Measurements from ENCODE around the gene SCAPER.
"Not testable (repeated sequence)": the region's sequence is repeated elsewhere in the genome, so short reads cannot be mapped to it uniquely, and the experiment has no call there.

Gene SCAPER

DNA sequence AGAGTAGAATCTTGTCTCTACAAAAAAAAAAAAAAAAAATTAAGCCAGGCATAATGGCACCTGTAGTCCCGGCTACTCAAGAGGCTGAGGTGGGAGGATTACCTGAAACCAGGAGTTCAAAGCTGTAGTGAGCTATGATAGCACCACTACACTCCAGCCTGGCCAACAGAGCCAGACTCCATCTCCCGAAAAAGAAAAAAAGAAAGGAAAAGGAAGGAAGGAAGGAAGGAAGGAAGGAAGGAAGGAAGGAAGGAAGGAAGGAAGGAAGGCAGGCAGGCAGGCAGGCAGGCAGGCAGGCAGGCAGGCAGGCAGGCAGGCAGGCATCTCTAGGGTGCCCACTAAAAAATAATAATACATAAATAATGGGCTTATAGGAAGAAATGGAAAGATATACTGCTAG, 32.1 kb downstream of the SCAPER start:
- H3K27me3 ChIP-seq (ENCODE audit: control insufficient read depth in 1 of 2, insufficient read depth in 2 of 2, low read length in 2 of 2); H3K9me3 ChIP-seq (ENCODE audit: low read length); H3K9ac ChIP-seq (ENCODE audit: low read length); H3K4me1 ChIP-seq (ENCODE audit: insufficient read depth, low read length); H3K27ac ChIP-seq (ENCODE audit: low read depth, low read length); H3K4me3 ChIP-seq (ENCODE audit: low read depth in 1 of 2, low read length in 2 of 2); H3K36me3 ChIP-seq (ENCODE audit: insufficient read depth, low read length): not testable (repeated sequence)

DNA sequence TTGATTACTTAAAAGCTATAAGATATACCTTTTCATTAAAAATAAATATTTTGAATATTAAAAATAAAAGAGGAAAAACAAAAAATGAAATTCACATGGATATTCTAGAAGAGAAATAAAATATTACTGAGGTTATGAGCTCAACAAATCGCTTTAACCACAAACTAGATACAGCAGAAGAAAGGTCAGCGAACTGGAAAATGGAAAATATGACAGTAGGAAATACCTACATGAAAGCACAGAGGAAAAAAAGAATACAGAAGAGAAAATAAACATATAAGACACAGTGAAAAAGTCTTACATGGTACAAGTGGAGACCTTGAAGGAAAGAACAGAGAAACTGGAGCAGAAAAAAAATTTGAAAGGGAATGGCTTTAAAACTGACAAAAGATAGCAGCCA, 33.2 kb downstream of the SCAPER start:
- H3K4me1 ChIP-seq (ENCODE audit: insufficient read depth, low read length) = peaks cover 8% of the 10 kb centered on the region
- H3K9ac ChIP-seq (ENCODE audit: low read length) = no peak overlapping the region
- no peaks in the 10 kb centered on the region for H3K36me3 ChIP-seq (ENCODE audit: insufficient read depth, low read length)
- no peak overlapping the region for H3K4me3 ChIP-seq (ENCODE audit: low read depth in 1 of 2, low read length in 2 of 2)
- H3K27ac ChIP-seq (ENCODE audit: low read depth, low read length) = no peak overlapping the region
- no peaks in the 10 kb centered on the region for H3K9me3 ChIP-seq (ENCODE audit: low read length)
- H3K27me3 ChIP-seq (ENCODE audit: control insufficient read depth in 1 of 2, insufficient read depth in 2 of 2, low read length in 2 of 2) = no peaks in the 10 kb centered on the region

GRCh38 chr15:76868740-76869139, 36.4 kb downstream of the SCAPER start:
- Histone ChIP-seq H3K27me3 (ENCODE audit: control insufficient read depth in 1 of 2, insufficient read depth in 2 of 2, low read length in 2 of 2) (no peaks in the 10 kb centered on the region), H3K36me3 (ENCODE audit: insufficient read depth, low read length) (no peaks in the 10 kb centered on the region), H3K4me3 (ENCODE audit: low read depth in 1 of 2, low read length in 2 of 2) (no peak overlapping the region), H3K27ac (ENCODE audit: low read depth, low read length) (no peak overlapping the region), H3K9ac (ENCODE audit: low read length) (no peak overlapping the region), H3K9me3 (ENCODE audit: low read length) (no peaks in the 10 kb centered on the region), H3K4me1 (ENCODE audit: insufficient read depth, low read length) (peaks cover 13% of the 10 kb centered on the region)

GRCh38 chr15:76866716-76867321, 38.3 kb downstream of the SCAPER start:
- H3K9ac ChIP-seq (ENCODE audit: low read length) = no peak overlapping the region
- no peak overlapping the region for H3K4me3 ChIP-seq (ENCODE audit: low read depth in 1 of 2, low read length in 2 of 2)
- H3K27me3 ChIP-seq (ENCODE audit: control insufficient read depth in 1 of 2, insufficient read depth in 2 of 2, low read length in 2 of 2) = no peaks in the 10 kb centered on the region
- no peaks in the 10 kb centered on the region for H3K36me3 ChIP-seq (ENCODE audit: insufficient read depth, low read length)
- no peaks in the 10 kb centered on the region for H3K9me3 ChIP-seq (ENCODE audit: low read length)
- peaks cover 13% of the 10 kb centered on the region for H3K4me1 ChIP-seq (ENCODE audit: insufficient read depth, low read length)
- H3K27ac ChIP-seq (ENCODE audit: low read depth, low read length) = no peak overlapping the region

DNA sequence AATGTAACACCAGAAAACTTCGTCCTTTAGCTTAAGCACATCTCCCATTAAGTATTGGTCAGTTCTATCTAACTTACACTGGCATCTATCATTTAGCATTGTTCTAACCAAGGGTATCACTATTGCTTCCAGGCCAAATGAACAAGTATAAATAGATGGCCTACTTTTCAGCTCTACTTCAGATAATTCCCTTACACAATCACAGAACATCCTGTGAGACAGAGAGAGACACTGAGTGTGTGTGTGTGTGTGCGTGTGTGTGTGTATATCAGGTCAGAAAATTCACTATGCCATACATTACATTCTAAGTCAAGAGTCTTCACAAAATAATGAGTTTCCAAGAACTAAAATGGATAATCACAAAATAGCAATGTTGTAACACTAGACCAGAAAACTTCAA, 39.1 kb downstream of the SCAPER start:
- H3K4me3 ChIP-seq (ENCODE audit: low read depth in 1 of 2, low read length in 2 of 2) = no peak overlapping the region
- H3K27me3 ChIP-seq (ENCODE audit: control insufficient read depth in 1 of 2, insufficient read depth in 2 of 2, low read length in 2 of 2) = no peaks in the 10 kb centered on the region
- H3K9ac ChIP-seq (ENCODE audit: low read length) = no peak overlapping the region
- H3K9me3 ChIP-seq (ENCODE audit: low read length) = no peaks in the 10 kb centered on the region
- H3K27ac ChIP-seq (ENCODE audit: low read depth, low read length) = no peak overlapping the region
- H3K36me3 ChIP-seq (ENCODE audit: insufficient read depth, low read length) = no peaks in the 10 kb centered on the region
- peaks cover 13% of the 10 kb centered on the region for H3K4me1 ChIP-seq (ENCODE audit: insufficient read depth, low read length)

- no peak overlapping the region for H3K27ac ChIP-seq (ENCODE audit: low read depth, low read length)
These were observed 39.6 kb downstream of the SCAPER start for GRCh38 chr15:76865548-76865991.

DNA sequence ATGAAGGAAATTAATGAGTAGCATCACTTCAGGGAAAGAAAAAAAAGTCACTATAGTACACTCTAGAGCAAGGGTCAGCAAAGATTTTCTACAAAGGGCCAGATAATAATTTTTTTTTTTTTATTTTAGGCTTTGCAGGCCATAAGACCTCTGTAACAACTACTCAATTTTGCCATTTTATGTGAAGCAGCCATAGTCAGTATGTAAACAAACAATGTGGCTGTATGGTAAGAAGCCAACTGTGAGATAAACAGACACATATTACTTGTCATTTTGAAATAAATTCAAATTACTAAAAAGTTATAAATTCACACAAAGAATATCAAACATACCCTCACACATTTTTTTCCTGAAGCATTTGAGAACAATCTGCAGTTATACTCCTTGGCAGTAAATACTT, 40.6 kb downstream of the SCAPER start:
- Histone ChIP-seq H3K4me1 (ENCODE audit: insufficient read depth, low read length) (peaks cover 13% of the 10 kb centered on the region), H3K36me3 (ENCODE audit: insufficient read depth, low read length) (no peaks in the 10 kb centered on the region), H3K4me3 (ENCODE audit: low read depth in 1 of 2, low read length in 2 of 2) (no peak overlapping the region), H3K27ac (ENCODE audit: low read depth, low read length) (no peak overlapping the region), H3K9me3 (ENCODE audit: low read length) (no peaks in the 10 kb centered on the region), H3K9ac (ENCODE audit: low read length) (no peak overlapping the region), H3K27me3 (ENCODE audit: control insufficient read depth in 1 of 2, insufficient read depth in 2 of 2, low read length in 2 of 2) (no peaks in the 10 kb centered on the region)

More at GRCh38 chr15:76865548-76865991, 39.6 kb downstream of the SCAPER start:
- no peaks in the 10 kb centered on the region for H3K27me3 ChIP-seq (ENCODE audit: control insufficient read depth in 1 of 2, insufficient read depth in 2 of 2, low read length in 2 of 2)
- no peak overlapping the region for H3K4me3 ChIP-seq (ENCODE audit: low read depth in 1 of 2, low read length in 2 of 2)
- peaks cover 13% of the 10 kb centered on the region for H3K4me1 ChIP-seq (ENCODE audit: insufficient read depth, low read length)
- no peaks in the 10 kb centered on the region for H3K36me3 ChIP-seq (ENCODE audit: insufficient read depth, low read length)
- no peaks in the 10 kb centered on the region for H3K9me3 ChIP-seq (ENCODE audit: low read length)
- no peak overlapping the region for H3K9ac ChIP-seq (ENCODE audit: low read length)

GRCh38 chr15:76863693-76864092, 41.4 kb downstream of the SCAPER start:
- peaks cover 13% of the 10 kb centered on the region for H3K4me1 ChIP-seq (ENCODE audit: insufficient read depth, low read length)
- H3K27ac ChIP-seq (ENCODE audit: low read depth, low read length) = no peak overlapping the region
- H3K27me3 ChIP-seq (ENCODE audit: control insufficient read depth in 1 of 2, insufficient read depth in 2 of 2, low read length in 2 of 2) = no peaks in the 10 kb centered on the region
- no peak overlapping the region for H3K4me3 ChIP-seq (ENCODE audit: low read depth in 1 of 2, low read length in 2 of 2)
- H3K9ac ChIP-seq (ENCODE audit: low read length) = no peak overlapping the region
- no peaks in the 10 kb centered on the region for H3K36me3 ChIP-seq (ENCODE audit: insufficient read depth, low read length)
- no peaks in the 10 kb centered on the region for H3K9me3 ChIP-seq (ENCODE audit: low read length)

DNA sequence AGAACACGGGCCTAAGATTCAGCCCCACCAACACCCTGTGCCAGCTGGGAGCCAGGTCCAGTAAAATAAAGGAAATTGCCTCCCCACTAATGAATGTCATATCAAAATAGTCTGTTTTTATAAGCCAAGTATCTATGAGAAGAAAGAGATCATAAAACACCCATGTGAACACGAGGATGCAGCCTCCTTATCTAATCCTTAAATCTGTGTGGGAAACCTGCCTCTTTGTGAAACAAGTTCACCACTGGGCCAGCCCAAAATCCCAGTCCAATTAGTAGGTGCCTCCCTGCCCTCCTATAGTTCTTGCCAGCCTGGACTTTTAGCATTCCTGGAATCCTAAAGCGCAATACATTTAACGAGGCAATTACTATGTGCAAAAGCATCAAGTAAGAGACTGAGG, 42.0 kb downstream of the SCAPER start:
- no peak overlapping the region for H3K27ac ChIP-seq (ENCODE audit: low read depth, low read length)
- H3K27me3 ChIP-seq (ENCODE audit: control insufficient read depth in 1 of 2, insufficient read depth in 2 of 2, low read length in 2 of 2) = no peaks in the 10 kb centered on the region
- no peaks in the 10 kb centered on the region for H3K9me3 ChIP-seq (ENCODE audit: low read length)
- no peak overlapping the region for H3K9ac ChIP-seq (ENCODE audit: low read length)
- H3K4me1 ChIP-seq (ENCODE audit: insufficient read depth, low read length) = peaks cover 13% of the 10 kb centered on the region
- no peaks in the 10 kb centered on the region for H3K36me3 ChIP-seq (ENCODE audit: insufficient read depth, low read length)
- H3K4me3 ChIP-seq (ENCODE audit: low read depth in 1 of 2, low read length in 2 of 2) = no peak overlapping the region

- Histone ChIP-seq H3K4me1 (ENCODE audit: insufficient read depth, low read length) (peaks cover 6% of the 10 kb centered on the region), H3K36me3 (ENCODE audit: insufficient read depth, low read length) (no peaks in the 10 kb centered on the region), H3K4me3 (ENCODE audit: low read depth in 1 of 2, low read length in 2 of 2) (no peak overlapping the region), H3K9ac (ENCODE audit: low read length) (no peak overlapping the region), H3K27ac (ENCODE audit: low read depth, low read length) (no peak overlapping the region), H3K9me3 (ENCODE audit: low read length) (no peaks in the 10 kb centered on the region), H3K27me3 (ENCODE audit: control insufficient read depth in 1 of 2, insufficient read depth in 2 of 2, low read length in 2 of 2) (no peaks in the 10 kb centered on the region)
These were observed 43.2 kb downstream of the SCAPER start for GRCh38 chr15:76861815-76862397.

DNA sequence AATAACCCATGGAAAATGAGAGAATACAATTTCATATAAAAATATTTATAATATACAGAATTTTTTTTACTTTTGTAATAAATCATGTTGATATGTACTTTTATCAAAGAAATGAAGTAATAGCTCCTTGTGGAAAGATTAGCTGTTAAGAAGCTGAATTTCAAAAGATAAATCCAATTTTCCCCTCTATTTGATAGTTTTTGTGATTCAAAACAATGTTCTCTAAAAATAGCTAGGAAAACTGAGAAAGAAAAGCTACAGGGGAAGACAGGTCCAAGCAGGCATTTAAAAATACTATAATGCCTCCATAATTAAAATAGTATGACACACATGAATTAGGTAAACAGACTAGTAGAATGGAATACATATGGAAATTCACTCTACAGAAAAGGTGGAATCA, 44.9 kb downstream of the SCAPER start:
- H3K27me3 ChIP-seq (ENCODE audit: control insufficient read depth in 1 of 2, insufficient read depth in 2 of 2, low read length in 2 of 2) = no peaks in the 10 kb centered on the region
- no peaks in the 10 kb centered on the region for H3K36me3 ChIP-seq (ENCODE audit: insufficient read depth, low read length)
- H3K9me3 ChIP-seq (ENCODE audit: low read length) = no peaks in the 10 kb centered on the region

DNA sequence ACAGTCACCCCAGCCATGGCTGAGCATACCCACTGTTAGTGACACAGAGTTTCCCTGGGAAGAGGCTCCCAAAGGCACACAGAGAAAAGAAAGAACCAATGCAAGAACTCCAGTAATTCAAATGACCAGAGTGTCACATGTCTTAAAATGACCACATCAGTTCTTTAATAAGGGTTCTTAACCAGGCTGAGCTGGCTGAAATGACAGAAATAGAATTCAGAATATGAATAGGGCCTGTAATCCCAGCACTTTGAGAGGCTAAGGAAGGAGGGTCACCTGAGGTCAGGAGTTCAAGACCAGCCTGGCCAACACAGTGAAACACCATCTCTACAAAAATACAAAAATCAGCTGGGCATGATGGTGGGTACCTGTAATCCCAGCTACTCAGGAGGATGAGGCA, 54.8 kb downstream of the SCAPER start:
- not testable (repeated sequence) for H3K4me1 ChIP-seq (ENCODE audit: insufficient read depth, low read length); H3K9ac ChIP-seq (ENCODE audit: low read length); H3K4me3 ChIP-seq (ENCODE audit: low read depth in 1 of 2, low read length in 2 of 2); H3K9me3 ChIP-seq (ENCODE audit: low read length); H3K27me3 ChIP-seq (ENCODE audit: control insufficient read depth in 1 of 2, insufficient read depth in 2 of 2, low read length in 2 of 2); H3K36me3 ChIP-seq (ENCODE audit: insufficient read depth, low read length); H3K27ac ChIP-seq (ENCODE audit: low read depth, low read length)

More for the DNA sequence above, 44.9 kb downstream of the SCAPER start:
- Histone ChIP-seq H3K9ac (ENCODE audit: low read length) (no peak overlapping the region), H3K27ac (ENCODE audit: low read depth, low read length) (no peak overlapping the region), H3K4me3 (ENCODE audit: low read depth in 1 of 2, low read length in 2 of 2) (no peak overlapping the region), H3K4me1 (ENCODE audit: insufficient read depth, low read length) (no peaks in the 10 kb centered on the region)

Data from muscle layer of colon (tissue), 2 donors.